Measurements from ENCODE around the gene MYNN. TPM values are rescaled to one million over a fixed set of nuclear protein-coding genes. Genes with fewer than 3 reads are reported as not detected.

Gene MYNN
- total RNA-seq, 2 experiments from 2014 or later: 18.7 to 20.6 TPM

- Histone ChIP-seq H3K27ac (ENCODE audit: low read depth in 1 of 2, low read length in 2 of 2) (no peak overlapping the region), H3K4me3 (ENCODE audit: low read length) (peak overlapping the region; percentile 68), H3K36me3 (ENCODE audit: insufficient read depth, low read length) (no peaks in the 10 kb centered on the region), H3K4me1 (ENCODE audit: insufficient read depth, low read length) (peaks cover 27% of the 10 kb centered on the region), H3K27me3 (ENCODE audit: control insufficient read depth in 1 of 2, insufficient read depth in 2 of 2, low read length in 2 of 2) (peaks cover 0 to 4% of the 10 kb centered on the region in 2 experiments), H3K9me3 (ENCODE audit: control insufficient read depth in 1 of 2, insufficient read depth in 1 of 2, low read length in 2 of 2) (peaks cover 0 to 13% of the 10 kb centered on the region in 2 experiments)
- TF ChIP-seq CTCF (IDR thresholded peaks at IDR 0.05): peak; percentile 66
- CTCF ChIA-PET: interaction anchor here (1.0 kb wide), 1 partner anchor 154 kb away, joined by 3 read pairs; no protein-coding TSS in a partner anchor
- ATAC-seq (ENCODE audit: poor library complexity) (peak; percentile 91), DNase-seq (peak; percentile 49 to 91 (median 66))
- peaks cover 7% of the 10 kb centered on the region for H3K36me3 Mint-ChIP-seq (ENCODE audit: low read depth)
- POLR2A ChIA-PET: interaction anchor here (2.1 kb wide), 1 partner anchor 41 kb away, joined by 7 read pairs; the partner anchor contains the start of gene MYNN
- H3K4me1 Mint-ChIP-seq (ENCODE audit: low read depth): peaks cover 26% of the 10 kb centered on the region
- peaks cover 5% of the 10 kb centered on the region for H3K9me3 Mint-ChIP-seq
- H3K4me3 Mint-ChIP-seq: peak overlapping the region; percentile 94
- intact Hi-C loops (cut with DNase I, micrococcal nuclease): loop anchor here in 1 of 2 experiments (5.0 kb wide), 2 partner anchors 42 to 153 kb away; partner anchors contain the start of genes MYNN and SEC62
- H3K27ac Mint-ChIP-seq: peak overlapping the region; percentile 43
- peaks cover 6% of the 10 kb centered on the region for H3K27me3 Mint-ChIP-seq
Measured at GRCh38 chr3:169813757-169814517, 40.7 kb downstream of the MYNN start.

GRCh38 chr3:169815590-169816150, 42.5 kb downstream of the MYNN start:
- Histone ChIP-seq H3K4me3 (ENCODE audit: low read length) (no peak overlapping the region), H3K27me3 (ENCODE audit: control insufficient read depth in 1 of 2, insufficient read depth in 2 of 2, low read length in 2 of 2) (peaks cover 0 to 4% of the 10 kb centered on the region in 2 experiments), H3K27ac (ENCODE audit: low read depth in 1 of 2, low read length in 2 of 2) (no peak overlapping the region), H3K4me1 (ENCODE audit: insufficient read depth, low read length) (peaks cover 27% of the 10 kb centered on the region), H3K36me3 (ENCODE audit: insufficient read depth, low read length) (no peaks in the 10 kb centered on the region), H3K9me3 (ENCODE audit: control insufficient read depth in 1 of 2, insufficient read depth in 1 of 2, low read length in 2 of 2) (peaks cover 0 to 13% of the 10 kb centered on the region in 2 experiments)
- ChIA-PET CTCF (interaction anchor here (0.7 kb wide), 1 partner anchor 210 kb away, joined by 3 read pairs; no protein-coding TSS in a partner anchor), POLR2A (interaction anchor here (2.1 kb wide), 1 partner anchor 43 kb away, joined by 7 read pairs; the partner anchor contains the start of gene MYNN)
- H3K4me1 Mint-ChIP-seq (ENCODE audit: low read depth): peaks cover 26% of the 10 kb centered on the region
- intact Hi-C loops (cut with DNase I, micrococcal nuclease): no loop called here
- no peak for TF ChIP-seq CTCF (IDR thresholded peaks at IDR 0.05)
- no peak for ATAC-seq (ENCODE audit: poor library complexity)
- no peak overlapping the region for H3K4me3 Mint-ChIP-seq
- peaks cover 7% of the 10 kb centered on the region for H3K36me3 Mint-ChIP-seq (ENCODE audit: low read depth)
- H3K27ac Mint-ChIP-seq: no peak overlapping the region
- peaks cover 5% of the 10 kb centered on the region for H3K9me3 Mint-ChIP-seq
- H3K27me3 Mint-ChIP-seq: peaks cover 19% of the 10 kb centered on the region
- no peak for DNase-seq

GRCh38 chr3:169818316-169818715, 45.1 kb downstream of the MYNN start:
- no peak overlapping the region for H3K27ac ChIP-seq (ENCODE audit: low read depth in 1 of 2, low read length in 2 of 2)
- POLR2A ChIA-PET: no interaction called here
- H3K9me3 Mint-ChIP-seq: peaks cover 5% of the 10 kb centered on the region
- no peak overlapping the region for H3K4me3 Mint-ChIP-seq
- peaks cover 4% of the 10 kb centered on the region for H3K36me3 Mint-ChIP-seq (ENCODE audit: low read depth)
- ATAC-seq (ENCODE audit: poor library complexity) (no peak), DNase-seq (no peak)
- CTCF ChIA-PET: no interaction called here
- intact Hi-C loops (cut with DNase I, micrococcal nuclease): no loop called here
- H3K27ac Mint-ChIP-seq: no peak overlapping the region
- H3K36me3 ChIP-seq (ENCODE audit: insufficient read depth, low read length): no peaks in the 10 kb centered on the region
- TF ChIP-seq CTCF (IDR thresholded peaks at IDR 0.05): no peak
- peaks cover 0 to 13% of the 10 kb centered on the region in 2 experiments for H3K9me3 ChIP-seq (ENCODE audit: control insufficient read depth in 1 of 2, insufficient read depth in 1 of 2, low read length in 2 of 2)
- H3K27me3 ChIP-seq (ENCODE audit: control insufficient read depth in 1 of 2, insufficient read depth in 2 of 2, low read length in 2 of 2): peaks cover 4% of the 10 kb centered on the region in 2 experiments
- H3K4me1 ChIP-seq (ENCODE audit: insufficient read depth, low read length): peaks cover 11% of the 10 kb centered on the region
- H3K27me3 Mint-ChIP-seq: peaks cover 31% of the 10 kb centered on the region
- H3K4me1 Mint-ChIP-seq (ENCODE audit: low read depth): peaks cover 12% of the 10 kb centered on the region
- H3K4me3 ChIP-seq (ENCODE audit: low read length): no peak overlapping the region
